Kidney glomerular epithelial cell (primary cell): ENCODE results near the gene FGF18.
"Not testable (repeated sequence)": the region's sequence is repeated elsewhere in the genome, so short reads cannot be mapped to it uniquely, and the experiment has no call there.

ENCODE experiments used
- DNase-seq: peaks from one replicate; lab custom pipeline; 2025; lab: John Stamatoyannopoulos, UW

The FGF18 gene

DNA sequence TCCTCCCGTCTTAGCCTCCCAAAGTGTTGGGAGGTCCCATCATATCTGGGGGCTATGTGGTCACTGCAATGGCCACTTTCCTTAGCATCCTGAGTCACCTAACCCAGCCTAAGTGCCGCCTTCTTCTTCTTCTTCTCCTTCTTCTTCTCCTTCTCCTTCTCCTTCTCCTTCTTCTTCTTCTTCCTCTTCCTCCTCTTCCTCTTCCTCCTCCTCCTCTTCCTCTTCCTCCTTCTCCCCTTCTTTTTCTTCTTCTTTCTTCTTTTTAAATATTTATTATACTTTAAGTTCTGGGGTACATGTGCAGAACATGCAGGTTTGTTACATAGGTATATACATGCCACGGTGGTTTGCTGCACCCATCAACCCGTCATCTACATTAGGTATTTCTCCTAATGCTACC lies 78.0 kb downstream of the FGF18 start:
- DNase-seq: not testable (repeated sequence)

DNA sequence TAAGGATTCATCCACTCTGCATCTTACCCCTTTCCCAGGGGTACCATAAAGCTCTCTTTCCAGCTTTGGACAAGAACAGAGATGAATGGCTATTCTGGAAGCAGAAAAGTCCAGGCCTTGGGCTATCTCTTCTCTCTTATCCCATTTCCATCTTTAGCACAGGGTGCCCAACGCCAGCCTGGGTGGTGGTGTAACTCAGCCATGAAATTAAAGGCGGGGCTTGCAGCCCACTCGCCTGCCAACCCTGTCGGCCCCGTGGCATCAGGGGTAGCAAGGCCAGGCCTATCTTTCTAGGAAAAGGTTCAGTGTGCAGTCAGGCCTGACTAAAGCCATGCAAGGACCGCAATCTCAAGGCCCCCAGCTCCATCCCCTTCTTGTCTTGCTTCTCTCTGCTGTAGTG lies 78.7 kb downstream of the FGF18 start:
- DNase-seq: no peak

DNA sequence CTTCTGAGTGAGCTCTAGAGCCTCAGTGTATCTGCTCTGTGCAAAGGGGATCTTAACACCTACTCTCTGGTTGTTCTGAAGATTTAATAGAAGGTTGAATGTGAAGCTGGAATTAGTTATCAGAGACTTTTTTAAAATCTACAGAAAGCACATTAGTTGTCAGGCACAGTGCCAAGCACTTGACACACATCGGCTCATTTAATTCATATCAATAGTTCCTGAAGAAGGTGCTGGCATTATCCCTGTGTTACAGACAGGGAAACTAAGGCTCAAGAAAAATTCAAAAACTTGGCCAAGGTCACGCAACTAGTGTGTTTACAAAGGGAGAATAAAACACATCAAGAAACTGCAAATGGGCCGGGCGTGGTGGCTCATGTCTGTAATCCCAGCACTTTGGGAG lies 80.2 kb downstream of the FGF18 start:
- no peak for DNase-seq

DNA sequence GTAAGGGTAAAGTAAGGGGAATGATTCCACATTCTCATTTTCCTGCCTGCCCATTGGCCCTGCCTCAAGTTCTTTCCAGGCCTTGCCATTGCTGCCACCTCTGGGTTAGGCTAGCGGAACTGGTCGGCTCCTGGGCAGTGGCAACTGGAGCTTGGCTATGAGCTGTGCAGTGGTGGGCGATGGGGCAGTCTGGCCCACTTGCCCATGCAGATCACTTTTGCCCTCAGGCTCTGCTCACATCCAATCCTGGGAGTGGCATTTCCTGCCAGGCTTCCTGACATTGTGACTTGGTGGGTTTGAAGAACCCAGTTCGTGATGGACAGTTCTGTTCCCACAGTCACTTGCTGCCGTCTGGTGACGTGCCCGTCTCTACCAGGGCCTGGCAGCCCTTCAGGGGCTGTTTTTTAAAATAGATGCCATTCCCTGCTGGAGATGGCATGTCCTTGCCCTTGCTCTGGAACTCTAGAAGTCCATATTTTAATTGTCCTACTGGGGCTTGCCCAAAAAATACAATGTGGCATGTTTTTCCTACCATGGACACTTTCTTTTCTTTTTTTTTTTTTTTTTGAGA lies 86.1 kb downstream of the FGF18 start:
- no peak for DNase-seq

GRCh38 chr5:171506951-171507350 lies 87.5 kb downstream of the FGF18 start:
- DNase-seq: no peak
